Central memory CD4-positive, alpha-beta T cell (primary cell): ENCODE measurements around the gene PITPNC1.
"Not testable (repeated sequence)": the region's sequence is repeated elsewhere in the genome, so short reads cannot be mapped to it uniquely, and the experiment has no call there.

ENCODE experiments used
- DNase-seq: peaks from one replicate; pipeline ENCODE4 v3.0.0; 2022

PITPNC1 gene

GRCh38 chr17:67557052-67557845, 180.2 kb downstream of the PITPNC1 start:
- no peak for DNase-seq

- no peak for DNase-seq
These were observed 180.8 kb downstream of the PITPNC1 start for GRCh38 chr17:67557921-67558320.

GRCh38 chr17:67558740-67559380, 181.8 kb downstream of the PITPNC1 start:
- DNase-seq, result no peak

- no peak for DNase-seq
These were observed 182.4 kb downstream of the PITPNC1 start for GRCh38 chr17:67559381-67559966.

GRCh38 chr17:67562005-67562404, 184.9 kb downstream of the PITPNC1 start:
- no peak for DNase-seq

GRCh38 chr17:67563692-67564228, 186.7 kb downstream of the PITPNC1 start:
- DNase-seq, result no peak

GRCh38 chr17:67565068-67565467, 188.0 kb downstream of the PITPNC1 start:
- no peak for DNase-seq

- no peak for DNase-seq
These were observed 189.6 kb downstream of the PITPNC1 start for GRCh38 chr17:67566656-67567055.

GRCh38 chr17:67569015-67569451, 192.0 kb downstream of the PITPNC1 start:
- no peak for DNase-seq

GRCh38 chr17:67569873-67570272, 192.8 kb downstream of the PITPNC1 start:
- no peak for DNase-seq

- no peak for DNase-seq
These were observed 193.7 kb downstream of the PITPNC1 start for GRCh38 chr17:67570797-67571196.

- DNase-seq, result no peak
These were observed 194.4 kb downstream of the PITPNC1 start for GRCh38 chr17:67571478-67571877.

GRCh38 chr17:67573987-67574657, 197.0 kb downstream of the PITPNC1 start:
- no peak for DNase-seq

GRCh38 chr17:67574658-67575293, 197.7 kb downstream of the PITPNC1 start:
- DNase-seq, result no peak

- DNase-seq, result no peak
These were observed 198.2 kb downstream of the PITPNC1 start for GRCh38 chr17:67575325-67575724.

GRCh38 chr17:67576471-67577115, 199.5 kb downstream of the PITPNC1 start:
- no peak for DNase-seq

- DNase-seq, result no peak
These were observed 200.5 kb downstream of the PITPNC1 start for GRCh38 chr17:67577429-67578141.

GRCh38 chr17:67578142-67578457, 201.0 kb downstream of the PITPNC1 start:
- no peak for DNase-seq

- not testable (repeated sequence) for DNase-seq
These were observed 201.8 kb downstream of the PITPNC1 start for GRCh38 chr17:67578679-67579405.

- DNase-seq, result no peak
These were observed 205.6 kb downstream of the PITPNC1 start for GRCh38 chr17:67582673-67583081.
